GM19023 (cell line): ENCODE results near the gene EPHB2.

ENCODE experiments used
- ATAC-seq: cut with Tn5 transposase; IDR thresholded peaks from one replicate; pipeline ENCODE4 v1.9.1; 2021; ENCODE audit warnings: mild to moderate bottlenecking, moderate library complexity; ENCODE audit not compliant: unreplicated experiment

EPHB2 gene

DNA sequence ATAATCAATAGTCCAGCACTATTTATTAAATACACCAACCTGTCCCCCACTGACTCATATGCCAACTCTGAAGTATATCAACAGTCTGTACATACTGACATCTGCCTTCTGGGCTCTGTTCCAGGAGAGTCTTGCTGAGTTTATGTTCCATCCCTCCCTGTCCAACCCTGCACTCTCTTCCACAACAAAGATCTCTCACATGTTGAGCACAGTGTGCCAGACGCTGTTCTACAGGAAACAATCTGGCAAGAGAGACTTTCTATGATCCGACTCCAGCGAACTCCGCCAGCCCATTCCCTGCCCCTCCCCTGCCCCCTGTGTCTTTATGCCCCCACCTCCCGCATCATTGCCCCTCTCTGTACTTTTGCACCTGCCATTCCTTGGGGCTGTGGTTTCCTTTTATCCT is 258.7 kb downstream of the EPHB2 start:
- no peak for ATAC-seq

DNA sequence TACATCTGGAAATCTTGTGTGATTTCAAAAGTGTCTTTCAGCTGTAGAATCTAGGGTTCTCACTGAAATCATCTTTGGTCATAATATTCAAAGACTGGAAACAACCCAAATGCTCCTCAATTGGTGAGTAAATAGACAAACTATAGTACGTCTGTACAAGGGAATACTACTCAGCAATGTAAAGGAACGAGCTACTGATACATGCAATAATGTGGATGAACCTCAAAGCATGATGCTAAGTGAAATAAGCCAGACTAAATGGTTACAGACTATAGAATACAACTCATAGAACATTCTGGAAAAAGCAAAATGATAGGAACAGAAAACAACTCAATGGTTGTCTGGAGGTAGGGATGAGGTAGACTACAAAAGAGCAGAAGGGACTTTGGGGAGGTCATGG is 259.5 kb downstream of the EPHB2 start:
- ATAC-seq: no peak
